Neural cell (in vitro differentiated cells): ENCODE data around the gene CDH20. TPM values are rescaled to one million over a fixed set of nuclear protein-coding genes. Genes with fewer than 3 reads are reported as not detected.

Experiments
- H2AFZ ChIP-seq: fragments of 200-600, 300-800 bp; sonication (generic), shearing (Covaris generic); 2 replicates; pipeline ENCODE4 v1.6.0; 2014; ENCODE audit warnings: low read depth, mild to moderate bottlenecking, antibody characterized with exemption, low read length, moderate library complexity
- H3F3A ChIP-seq: fragments of 200-600 bp; shearing (Covaris generic); 2 replicates; pipeline ENCODE4 v1.6.1; 2016; ENCODE audit warnings: mild to moderate bottlenecking, moderate library complexity, mixed read lengths, antibody characterized with exemption, low read length; ENCODE audit not compliant: insufficient read depth, poor library complexity, severe bottlenecking
- H3K27ac ChIP-seq: fragments of 200-600, 300-800 bp; sonication (generic), shearing (Covaris generic); 2 replicates; pipeline ENCODE4 v1.5.1; 2014; ENCODE audit warnings: mild to moderate bottlenecking, low read length, moderate library complexity
- H3K27me3 ChIP-seq: fragments of 300-800, 200-600 bp; sonication (generic), shearing (Covaris generic); 2 replicates; pipeline ENCODE4 v1.6.0; 2014; ENCODE audit warnings: mild to moderate bottlenecking, low read depth, low read length, moderate library complexity; ENCODE audit not compliant: insufficient read depth
- H3K36me3 ChIP-seq: fragments of 300-800, 200-600 bp; sonication (generic), shearing (Covaris generic); 2 replicates; pipeline ENCODE4 v1.5.1; 2014; ENCODE audit warnings: mild to moderate bottlenecking, antibody characterized with exemption, low read length, moderate library complexity; ENCODE audit not compliant: insufficient read depth
- H3K4me2 ChIP-seq: fragments of 300-800, 200-600 bp; sonication (generic), shearing (Covaris generic); 2 replicates; pipeline ENCODE4 v1.6.0; 2014; ENCODE audit warnings: mild to moderate bottlenecking, low read length
- H3K4me3 ChIP-seq: fragments of 300-800, 200-600 bp; sonication (generic), shearing (Covaris generic); 2 replicates; pipeline ENCODE4 v1.5.1; 2014; ENCODE audit warnings: mild to moderate bottlenecking, low read length, moderate library complexity
- H3K79me2 ChIP-seq: fragments of 200-600 bp; shearing (Covaris generic); replicated peaks from 2 replicates; pipeline ENCODE4 v1.6.0; 2014; ENCODE audit warnings: mild to moderate bottlenecking, low read length, moderate library complexity; ENCODE audit not compliant: insufficient read depth
- H3K9ac ChIP-seq: fragments of 300-800, 200-600 bp; sonication (generic), shearing (Covaris generic); 2 replicates; pipeline ENCODE4 v1.6.1; 2016; ENCODE audit warnings: mild to moderate bottlenecking, low read length, mixed read lengths
- H3K9me2 ChIP-seq: fragments of 200-600 bp; shearing (Covaris generic); 2 replicates; pipeline ENCODE4 v1.6.1; 2016; ENCODE audit warnings: mild to moderate bottlenecking, low read length, mixed read lengths; ENCODE audit not compliant: insufficient read depth
- H3K9me3 ChIP-seq: fragments of 200-600, 300-800 bp; sonication (generic), shearing (Covaris generic); 2 replicates; pipeline ENCODE4 v1.6.1; 2016; ENCODE audit warnings: mild to moderate bottlenecking, mixed run types, low read length, moderate library complexity, mixed read lengths
- H4K20me1 ChIP-seq: fragments of 200-600 bp; shearing (Covaris generic); 2 replicates; pipeline ENCODE4 v1.6.1; 2016; ENCODE audit warnings: mild to moderate bottlenecking, mixed run types; ENCODE audit not compliant: insufficient read depth
- CTCF ChIP-seq: fragments of 450-650 bp; IDR thresholded peaks from 2 replicates; pipeline ENCODE4 v1.5.1; 2014; ENCODE audit warnings: antibody characterized with exemption, mild to moderate bottlenecking, moderate library complexity; ENCODE audit not compliant: poor library complexity, severe bottlenecking
- EP300 ChIP-seq: fragments of 450-650 bp; conservative IDR thresholded peaks from 2 replicates; pipeline ENCODE4 v1.6.1; 2014; ENCODE audit warnings: antibody characterized with exemption, mild to moderate bottlenecking, moderate library complexity; ENCODE audit not compliant: poor library complexity, severe bottlenecking
- EZH2 ChIP-seq: fragments of 200-600, 300-800 bp; shearing (Covaris generic), sonication (generic); IDR thresholded peaks from 2 replicates; pipeline ENCODE4 v1.6.1; 2014; ENCODE audit warnings: antibody characterized with exemption, low read length, borderline replicate concordance, mild to moderate bottlenecking; ENCODE audit not compliant: insufficient read depth, poor library complexity, severe bottlenecking
- MXI1 ChIP-seq: fragments of 450-650 bp; conservative IDR thresholded peaks from 2 replicates; pipeline ENCODE4 v1.6.1; 2014; ENCODE audit warnings: antibody characterized with exemption, mild to moderate bottlenecking; ENCODE audit not compliant: poor library complexity, severe bottlenecking
- POLR2AphosphoS5 ChIP-seq: IDR thresholded peaks from 2 replicates; pipeline ENCODE4 v1.6.1; 2012
- RAD21 ChIP-seq: fragments of 450-650 bp; conservative IDR thresholded peaks from 2 replicates; pipeline ENCODE4 v1.6.1; 2014; ENCODE audit warnings: antibody characterized with exemption, mild to moderate bottlenecking, moderate library complexity
- REST ChIP-seq: IDR thresholded peaks from 2 replicates; pipeline ENCODE4 v1.6.1; 2012; ENCODE audit warnings: borderline replicate concordance
- SMC3 ChIP-seq: fragments of 450-650 bp; conservative IDR thresholded peaks from 2 replicates; pipeline ENCODE4 v1.6.1; 2014; ENCODE audit warnings: antibody characterized with exemption, mild to moderate bottlenecking, moderate library complexity; ENCODE audit not compliant: poor library complexity
- TAF1 ChIP-seq: IDR thresholded peaks from 2 replicates; pipeline ENCODE4 v1.6.1; 2012; ENCODE audit warnings: low read depth
- polyA plus RNA-seq: library from polyadenylated mRNA; depleted of rRNA; stranded (reverse); fragments of >200 nt; gene quantifications from 2 replicates; pipeline ENCODE4 v1.2.3, GENCODE V29; 2014

Gene CDH20
- polyA plus RNA-seq, 1 donor from 2014 or later = 1.7 TPM

GRCh38 chr18:61531891-61532290 is 198.7 kb downstream of the CDH20 start:
- H3K4me2 ChIP-seq = no peak overlapping the region
- H3F3A ChIP-seq = peaks cover 4% of the 10 kb centered on the region
- no peak overlapping the region for H3K4me3 ChIP-seq
- no peak overlapping the region for H2AFZ ChIP-seq
- H4K20me1 ChIP-seq = no peaks in the 10 kb centered on the region
- no peaks in the 10 kb centered on the region for H3K36me3 ChIP-seq
- H3K9me2 ChIP-seq = no peaks in the 10 kb centered on the region
- no peak overlapping the region for H3K27ac ChIP-seq
- H3K79me2 ChIP-seq = no peaks in the 10 kb centered on the region
- H3K27me3 ChIP-seq = no peaks in the 10 kb centered on the region
- H3K9me3 ChIP-seq = no peaks in the 10 kb centered on the region
- TF ChIP-seq MXI1 = no peak
- TF ChIP-seq REST = no peak
- no peak for TF ChIP-seq SMC3
- no peak for TF ChIP-seq TAF1
- no peak for TF ChIP-seq EP300
- no peak overlapping the region for H3K9ac ChIP-seq

GRCh38 chr18:61535401-61535800 is 202.2 kb downstream of the CDH20 start:
- Histone ChIP-seq H3K9ac (no peak overlapping the region), H3K4me2 (no peak overlapping the region), H3K9me2 (no peaks in the 10 kb centered on the region), H3K27me3 (no peaks in the 10 kb centered on the region), H3K4me3 (no peak overlapping the region), H3F3A (no peaks in the 10 kb centered on the region), H2AFZ (no peak overlapping the region), H3K36me3 (no peaks in the 10 kb centered on the region), H3K79me2 (no peaks in the 10 kb centered on the region), H4K20me1 (no peaks in the 10 kb centered on the region), H3K27ac (no peak overlapping the region), H3K9me3 (no peaks in the 10 kb centered on the region)
- TF ChIP-seq EP300 (no peak), MXI1 (no peak), TAF1 (no peak), REST (no peak), POLR2AphosphoS5 (no peak), SMC3 (no peak), CTCF (no peak), RAD21 (no peak), EZH2 (no peak)
